Upper lobe of left lung (tissue), 4 donors: ENCODE measurements around the gene GABRB3.

Experiments
- CTCF ChIP-seq, 6 experiments: fragments of 450-650 bp in 4 of 6; fragments of 200-600 bp in 2 of 6; sonication (generic) in 2 of 6; IDR thresholded peaks; one replicate each; pipeline ENCODE4 v1.5.1; 2016 to 2019; ENCODE audit warnings: antibody characterized with exemption in 6 of 6
- EP300 ChIP-seq, 4 donors: sonication (generic); formaldehyde crosslinking; IDR thresholded peaks; one replicate each; pipeline ENCODE4 v1.5.1; 2017; ENCODE audit warnings: antibody characterized with exemption in 4 of 4, control low read depth in 2 of 4
- POLR2A ChIP-seq, 4 donors: fragments of 450-650 bp; IDR thresholded peaks; one replicate each; pipeline ENCODE4 v1.5.1; 2016 to 2017; ENCODE audit warnings: antibody characterized with exemption in 4 of 4, mild to moderate bottlenecking in 2 of 4
- POLR2AphosphoS5 ChIP-seq, 2 donors: sonication (generic); formaldehyde crosslinking; IDR thresholded peaks; one replicate each; pipeline ENCODE4 v1.5.1; 2017; ENCODE audit warnings: antibody characterized with exemption in 2 of 2

DNA sequence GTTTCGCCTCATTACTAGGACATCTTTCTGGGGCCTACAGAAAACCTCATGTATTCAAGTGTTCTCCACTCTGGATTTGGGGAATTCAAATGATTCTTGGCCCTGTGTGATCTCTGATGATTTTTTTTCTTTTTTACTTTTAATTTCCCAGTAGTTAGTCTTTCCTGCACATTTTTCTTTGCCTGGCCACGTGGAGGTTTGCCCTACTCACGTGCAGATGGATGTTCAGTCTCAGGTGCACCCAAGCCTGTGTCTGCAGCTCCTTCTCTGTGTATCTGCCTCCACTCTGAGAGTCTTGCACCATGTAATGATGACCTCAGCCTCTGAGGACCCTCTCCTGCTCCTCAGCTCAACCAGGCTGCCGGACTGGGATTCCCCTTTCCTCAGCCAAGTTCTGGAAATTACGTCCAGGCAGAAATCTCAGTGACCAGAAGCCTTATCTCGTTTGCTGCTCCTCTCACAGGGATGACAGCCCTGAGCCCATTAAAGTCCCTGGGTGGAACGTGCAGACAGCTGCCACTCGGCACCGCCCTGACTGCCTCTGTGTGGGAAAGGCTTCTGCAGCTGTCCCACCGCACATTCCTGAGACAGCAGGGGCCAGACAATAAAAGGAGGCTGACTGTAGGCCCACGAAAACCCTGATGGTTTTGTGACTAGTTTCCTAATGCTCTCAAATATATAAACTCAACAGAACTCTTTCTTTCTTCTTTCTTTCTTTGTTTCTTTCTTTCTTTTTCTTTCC lies 31.4 kb upstream of the GABRB3 start:
- no peak for TF ChIP-seq CTCF (IDR thresholded peaks at IDR 0.05)
- no peak for TF ChIP-seq POLR2A (IDR thresholded peaks at IDR 0.05)
- no peak for TF ChIP-seq EP300 (IDR thresholded peaks at IDR 0.05)
- no peak for TF ChIP-seq POLR2AphosphoS5 (IDR thresholded peaks at IDR 0.05)
